Uterus (tissue), 4 donors: Measurements from ENCODE around the gene DAB2IP. TPM values are rescaled to one million over a fixed set of nuclear protein-coding genes. Genes with fewer than 3 reads are reported as not detected.

Experiments used
- DNase-seq, 2 donors: peaks; one replicate each; pipeline ENCODE4 v3.0.0-alpha.2; 2019 to 2020
- H3K27ac ChIP-seq, 2 donors: fragments of 200-600 bp; sonication (generic); 1 replicate in 1 of 2; 2 replicates in 1 of 2; pipeline ENCODE4 v1.5.1; 2016 to 2018
- H3K27me3 ChIP-seq, 2 donors: fragments of 200-600 bp; sonication (generic); one replicate each; pipeline ENCODE4 v1.5.1; 2018 to 2019; ENCODE audit warnings: control low read depth in 1 of 2
- H3K36me3 ChIP-seq, 2 donors: fragments of 200-600 bp; sonication (generic); one replicate each; pipeline ENCODE4 v1.5.1; 2019; ENCODE audit warnings: control low read depth in 1 of 2
- H3K4me1 ChIP-seq, 2 donors: fragments of 200-600 bp; sonication (generic); one replicate each; pipeline ENCODE4 v1.5.1; 2018 to 2019; ENCODE audit warnings: control low read depth in 1 of 2
- H3K4me3 ChIP-seq, 2 donors: fragments of 200-600 bp; sonication (generic); 1 replicate in 1 of 2; 2 replicates in 1 of 2; pipeline ENCODE4 v1.5.1; 2018 to 2019; ENCODE audit warnings: mild to moderate bottlenecking in 1 of 2
- H3K9me3 ChIP-seq, 2 donors: fragments of 200-600 bp; sonication (generic); one replicate each; pipeline ENCODE4 v1.5.1; 2019; ENCODE audit warnings: control low read depth in 1 of 2
- POLR2A ChIP-seq, 2 donors: fragments of 450-650 bp; IDR thresholded peaks; one replicate each; pipeline ENCODE4 v1.6.1; 2016; ENCODE audit warnings: antibody characterized with exemption in 2 of 2, mild to moderate bottlenecking in 1 of 2, moderate library complexity in 1 of 2
- intact Hi-C: fragments of 100-400 bp; cut with DNase I; formaldehyde crosslinking; loops from one replicate; pipeline ENCODE4 v1.15.1; 2023; ENCODE audit warnings: low total_unique reads
- total RNA-seq, 4 donors: library from RNA; depleted of rRNA in 3 of 4; stranded (reverse); fragments of >200 nt in 3 of 4; gene quantifications; one replicate each; pipeline versions ENCODE4 v1.1.0 to v1.2.4, GENCODE V29; 2014 to 2023
- TF ChIP-seq, protein P1 (sequence below), 4 experiments: fragments of 200-600 bp in 2 of 4; fragments of 450-650 bp in 2 of 4; sonication (generic) in 2 of 4; IDR thresholded peaks; one replicate each; pipeline ENCODE4 v1.5.1; 2016 to 2019; ENCODE audit warnings: antibody characterized with exemption in 4 of 4, mild to moderate bottlenecking in 2 of 4, moderate library complexity in 1 of 4
- donor health status: DM: yes; HTN: yes; CAD: no.

Gene DAB2IP
- total RNA-seq, 4 donors from 2014 or later, result 22.0 to 139 (median 31.6) TPM

DNA sequence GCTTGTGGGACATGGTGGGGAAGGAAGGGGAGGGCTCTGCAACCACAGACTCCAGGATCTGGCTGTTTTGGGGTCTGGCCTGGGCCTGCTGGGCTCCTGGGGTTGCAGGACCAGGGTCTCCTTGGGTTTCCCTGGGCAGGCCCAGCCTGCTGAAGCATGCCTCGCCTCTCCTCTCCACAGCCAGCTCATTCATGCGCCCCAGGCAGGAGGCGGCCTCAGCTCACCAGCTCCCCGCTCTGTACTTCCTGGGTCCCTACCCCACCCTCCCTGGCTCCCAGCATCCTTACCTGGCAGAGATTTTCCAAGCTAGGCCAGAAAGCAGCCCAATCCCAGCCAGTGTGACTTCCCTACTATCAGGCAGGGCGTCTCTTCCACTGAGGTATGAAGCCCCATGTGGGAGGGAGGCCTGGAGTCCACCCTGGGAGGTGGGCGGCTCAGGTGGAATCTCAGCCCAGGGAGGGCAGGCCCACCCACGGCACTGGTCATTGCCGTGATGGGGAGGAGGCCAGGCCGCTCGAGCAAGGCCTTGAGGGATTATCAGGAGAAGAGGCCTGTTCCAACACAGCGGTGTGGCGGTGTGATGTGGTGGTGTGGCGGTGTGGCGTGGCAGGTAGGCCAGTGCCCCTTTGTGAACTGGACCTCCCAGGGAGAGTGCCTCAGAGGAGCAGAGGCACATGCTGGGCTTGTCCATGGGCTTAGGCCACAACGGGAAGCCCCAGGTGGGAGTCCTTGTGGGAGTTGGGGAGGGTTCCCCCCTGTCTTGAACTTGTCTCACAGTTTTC, 103.4 kb downstream of the DAB2IP start:
- Histone ChIP-seq H3K36me3 (no peaks in the 10 kb centered on the region), H3K27ac (peak overlapping the region; percentile 47 to 57), H3K4me3 (no peak overlapping the region), H3K4me1 (peaks cover 5 to 48% of the 10 kb centered on the region in 2 donors), H3K27me3 (no peaks in the 10 kb centered on the region), H3K9me3 (no peaks in the 10 kb centered on the region)
- no peak for DNase-seq
- intact Hi-C loops, result no loop called here
- TF ChIP-seq, protein P1, sequence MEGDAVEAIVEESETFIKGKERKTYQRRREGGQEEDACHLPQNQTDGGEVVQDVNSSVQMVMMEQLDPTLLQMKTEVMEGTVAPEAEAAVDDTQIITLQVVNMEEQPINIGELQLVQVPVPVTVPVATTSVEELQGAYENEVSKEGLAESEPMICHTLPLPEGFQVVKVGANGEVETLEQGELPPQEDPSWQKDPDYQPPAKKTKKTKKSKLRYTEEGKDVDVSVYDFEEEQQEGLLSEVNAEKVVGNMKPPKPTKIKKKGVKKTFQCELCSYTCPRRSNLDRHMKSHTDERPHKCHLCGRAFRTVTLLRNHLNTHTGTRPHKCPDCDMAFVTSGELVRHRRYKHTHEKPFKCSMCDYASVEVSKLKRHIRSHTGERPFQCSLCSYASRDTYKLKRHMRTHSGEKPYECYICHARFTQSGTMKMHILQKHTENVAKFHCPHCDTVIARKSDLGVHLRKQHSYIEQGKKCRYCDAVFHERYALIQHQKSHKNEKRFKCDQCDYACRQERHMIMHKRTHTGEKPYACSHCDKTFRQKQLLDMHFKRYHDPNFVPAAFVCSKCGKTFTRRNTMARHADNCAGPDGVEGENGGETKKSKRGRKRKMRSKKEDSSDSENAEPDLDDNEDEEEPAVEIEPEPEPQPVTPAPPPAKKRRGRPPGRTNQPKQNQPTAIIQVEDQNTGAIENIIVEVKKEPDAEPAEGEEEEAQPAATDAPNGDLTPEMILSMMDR (IDR thresholded peaks at IDR 0.05), result no peak
- no peak for TF ChIP-seq POLR2A (IDR thresholded peaks at IDR 0.05)

- no peak overlapping the region for H3K4me3 ChIP-seq
- no peaks in the 10 kb centered on the region for H3K36me3 ChIP-seq
- peaks cover 0 to 48% of the 10 kb centered on the region in 2 donors for H3K4me1 ChIP-seq
- DNase-seq, result no peak
- H3K27ac ChIP-seq, result peak overlapping the region; percentile 14 to 47
- no peaks in the 10 kb centered on the region for H3K9me3 ChIP-seq
- TF ChIP-seq, protein P1 (IDR thresholded peaks at IDR 0.05), result no peak
- TF ChIP-seq POLR2A (IDR thresholded peaks at IDR 0.05), result no peak
- intact Hi-C loops, result no loop called here
- H3K27me3 ChIP-seq, result no peaks in the 10 kb centered on the region
Measured at GRCh38 chr9:121755581-121755980, 104.1 kb downstream of the DAB2IP start.

GRCh38 chr9:121756474-121757280, 105.2 kb downstream of the DAB2IP start:
- intact Hi-C loops, result no loop called here
- Histone ChIP-seq H3K27ac (peak overlapping the region; percentile 10 to 12), H3K36me3 (no peaks in the 10 kb centered on the region), H3K4me1 (peaks cover 0 to 48% of the 10 kb centered on the region in 2 donors), H3K27me3 (no peaks in the 10 kb centered on the region), H3K4me3 (no peak overlapping the region), H3K9me3 (no peaks in the 10 kb centered on the region)
- TF ChIP-seq POLR2A (IDR thresholded peaks at IDR 0.05), result no peak
- TF ChIP-seq, protein P1 (IDR thresholded peaks at IDR 0.05), result no peak
- no peak for DNase-seq

DNA sequence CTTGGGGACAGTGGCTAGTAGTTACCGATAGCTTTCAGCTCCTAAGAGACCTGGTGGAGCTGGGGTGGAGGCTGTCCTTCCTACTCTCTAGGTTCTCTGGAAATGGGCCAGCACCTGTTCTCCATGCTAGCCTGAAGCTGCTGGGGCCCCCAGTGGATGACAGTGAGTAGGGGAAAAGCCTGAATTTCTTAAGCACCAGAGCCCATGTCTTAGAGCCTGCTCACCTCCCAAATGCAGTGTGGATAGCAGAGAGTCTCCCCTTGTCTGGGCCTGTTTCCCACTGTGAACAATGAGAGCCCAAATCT, 105.8 kb downstream of the DAB2IP start:
- Histone ChIP-seq H3K27me3 (no peaks in the 10 kb centered on the region), H3K36me3 (no peaks in the 10 kb centered on the region), H3K4me3 (no peak overlapping the region), H3K27ac (peak overlapping the region in 1 of 2 donors; percentile 12), H3K9me3 (no peaks in the 10 kb centered on the region), H3K4me1 (peaks cover 0 to 42% of the 10 kb centered on the region in 2 donors)
- no peak for DNase-seq
- TF ChIP-seq, protein P1 (IDR thresholded peaks at IDR 0.05), result no peak
- TF ChIP-seq POLR2A (IDR thresholded peaks at IDR 0.05), result no peak
- intact Hi-C loops, result no loop called here

DNA sequence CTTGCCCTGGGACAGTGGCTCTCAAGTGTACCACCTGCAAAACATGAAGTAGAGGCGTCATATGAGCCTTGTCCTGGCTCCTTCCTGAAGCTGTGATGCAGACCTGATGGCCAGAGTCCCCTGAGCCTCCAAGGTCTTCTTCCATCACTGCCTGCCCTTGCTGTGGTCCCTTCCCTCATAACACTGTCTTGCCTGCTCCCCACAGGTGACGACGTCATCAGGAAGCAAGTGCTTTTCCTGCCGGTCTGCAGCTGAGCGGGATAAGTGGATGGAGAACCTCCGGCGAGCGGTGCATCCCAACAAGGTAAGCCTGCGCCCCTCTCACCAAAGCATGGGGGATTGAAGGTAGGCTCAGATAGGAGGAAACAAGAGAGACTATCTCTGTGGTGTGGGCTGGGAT, 107.3 kb downstream of the DAB2IP start:
- Histone ChIP-seq H3K4me1 (peaks cover 0 to 34% of the 10 kb centered on the region in 2 donors), H3K27me3 (no peaks in the 10 kb centered on the region), H3K9me3 (no peaks in the 10 kb centered on the region), H3K4me3 (no peak overlapping the region), H3K36me3 (no peaks in the 10 kb centered on the region), H3K27ac (no peak overlapping the region)
- intact Hi-C loops, result no loop called here
- TF ChIP-seq POLR2A (IDR thresholded peaks at IDR 0.05), result no peak
- TF ChIP-seq, protein P1 (IDR thresholded peaks at IDR 0.05), result no peak
- no peak for DNase-seq
